Endothelial cell of umbilical vein (primary cell): ENCODE results near the gene TLCD5. TPM values are rescaled to one million over a fixed set of nuclear protein-coding genes. Genes with fewer than 3 reads are reported as not detected.

Source experiments
- BruUV-seq: library from RNA; stranded (reverse); fragments of 400-500 nt; replicated peaks from 2 replicates; lab custom pipeline; 2021; lab: Mats Ljungman, UMichigan
- CTCF ChIA-PET: fragments of 300-600, 350-600 bp; sonication (Branson Sonifier 250); formaldehyde crosslinking; loops from one replicate; lab custom pipeline; 2021; ENCODE audit warnings: antibody characterized with exemption, inconsistent platforms; lab: Charles Lee
- POLR2A ChIA-PET: fragments of 300-600, 350-600 bp; sonication (Branson Sonifier 250); formaldehyde crosslinking; loops from one replicate; lab custom pipeline; 2021; ENCODE audit warnings: antibody characterized with exemption, inconsistent platforms; lab: Charles Lee
- DNase-seq: peaks from one replicate; pipeline ENCODE4 v3.0.0-alpha.2; 2011; ENCODE audit warnings: low read depth, low spot score
- FAIRE-seq: peaks from 2 replicates; lab custom pipeline; 2011; peaks lifted over from hg19 to GRCh38; lab: Jason Lieb, UNC
- H2AFZ ChIP-seq: 2 replicates; pipeline ENCODE4 v1.6.0; 2012; ENCODE audit warnings: low read depth, low read length, control low read depth, inconsistent platforms
- H3K27ac ChIP-seq: 2 replicates; pipeline ENCODE4 v1.5.1; 2011; ENCODE audit warnings: low read depth, mild to moderate bottlenecking, control low read depth, low read length, moderate library complexity; ENCODE audit not compliant: insufficient read depth
- H3K27me3 ChIP-seq, 2 experiments: 2 replicates each; pipeline versions ENCODE4 v1.6.0 to v1.6.1; 2011; ENCODE audit warnings: low read length in 2 of 2, mixed read lengths in 1 of 2; ENCODE audit not compliant: control insufficient read depth in 2 of 2, insufficient read depth in 2 of 2
- H3K36me3 ChIP-seq, 2 experiments: 2 replicates in 1 of 2; 3 replicates in 1 of 2; pipeline ENCODE4 v1.5.1; 2011; ENCODE audit warnings: low read length in 2 of 2, mild to moderate bottlenecking in 1 of 2, moderate library complexity in 1 of 2; ENCODE audit not compliant: control insufficient read depth in 2 of 2, insufficient read depth in 2 of 2; ENCODE audit errors: extremely low read depth in 1 of 2
- H3K4me1 ChIP-seq: 3 replicates; pipeline ENCODE4 v1.5.1; 2011; ENCODE audit warnings: mild to moderate bottlenecking, low read length; ENCODE audit not compliant: control insufficient read depth, insufficient read depth; ENCODE audit errors: extremely low read depth
- H3K4me2 ChIP-seq: 2 replicates; pipeline ENCODE4 v1.6.1; 2011; ENCODE audit warnings: low read length, control low read depth, mixed read lengths; ENCODE audit not compliant: insufficient read depth
- H3K4me3 ChIP-seq, 3 experiments: fragments of 200-600 bp in 1 of 3; sonication (generic), shearing (Covaris generic) in 1 of 3; replicated peaks in 1 of 3; 2 replicates each; pipeline ENCODE4 v1.5.1; 2011 to 2016; ENCODE audit warnings: control low read depth in 3 of 3, low read length in 3 of 3, mild to moderate bottlenecking in 2 of 3, inconsistent platforms in 1 of 3, low read depth in 1 of 3, moderate library complexity in 1 of 3; ENCODE audit not compliant: insufficient read depth in 1 of 3
- H3K79me2 ChIP-seq: 2 replicates; pipeline ENCODE4 v1.6.0; 2012; ENCODE audit warnings: low read length, inconsistent platforms; ENCODE audit not compliant: control insufficient read depth, insufficient read depth
- H3K9ac ChIP-seq: replicated peaks from 2 replicates; pipeline ENCODE3; 2011; ENCODE audit warnings: low read length, control low read depth; ENCODE audit not compliant: insufficient read depth; ENCODE audit errors: extremely low read depth
- H3K9me1 ChIP-seq: replicated peaks from 3 replicates; pipeline ENCODE4 v1.6.0; 2011; ENCODE audit warnings: mild to moderate bottlenecking, low read length; ENCODE audit not compliant: control insufficient read depth, insufficient read depth; ENCODE audit errors: extremely low read depth
- H3K9me3 ChIP-seq: replicated peaks from 2 replicates; pipeline ENCODE4 v1.5.1; 2012; ENCODE audit warnings: low read length, inconsistent platforms; ENCODE audit not compliant: control insufficient read depth, insufficient read depth
- H4K20me1 ChIP-seq: replicated peaks from 2 replicates; pipeline ENCODE3; 2011; ENCODE audit warnings: mild to moderate bottlenecking, low read length; ENCODE audit not compliant: control insufficient read depth, insufficient read depth; ENCODE audit errors: extremely low read depth
- EZH2 ChIP-seq: IDR thresholded peaks from 2 replicates; pipeline ENCODE4 v1.6.1; 2012; ENCODE audit warnings: borderline replicate concordance, low read depth, mild to moderate bottlenecking, moderate library complexity, low read length, inconsistent platforms; ENCODE audit not compliant: severe bottlenecking
- FOS ChIP-seq: IDR thresholded peaks from 2 replicates; pipeline ENCODE4 v1.6.1; 2011; ENCODE audit warnings: mild to moderate bottlenecking, low read length, moderate library complexity, borderline replicate concordance; ENCODE audit not compliant: insufficient read depth
- MYC ChIP-seq: IDR thresholded peaks from one replicate; pipeline ENCODE4 v1.6.1; 2011; ENCODE audit warnings: mild to moderate bottlenecking, low read depth, low read length
- POLR2A ChIP-seq: IDR thresholded peaks from 2 replicates; pipeline ENCODE4 v1.6.1; 2012; ENCODE audit warnings: low read depth, mild to moderate bottlenecking, control low read depth, low read length
- POLR2AphosphoS5 ChIP-seq: IDR thresholded peaks from 2 replicates; pipeline ENCODE4 v1.6.1; 2012; ENCODE audit warnings: low read depth, mild to moderate bottlenecking, control low read depth, low read length, moderate library complexity; ENCODE audit not compliant: insufficient read depth
- dilution Hi-C: fragments of 300-500 bp; cut with MboI; formaldehyde crosslinking; loops from one replicate; pipeline ENCODE4 v1.15.0; 2019; ENCODE audit warnings: low sequenced_read_pairs; ENCODE audit not compliant: extremely low pct_ligation_motif_present
- intact Hi-C: fragments of 100-400 bp; cut with micrococcal nuclease; formaldehyde crosslinking; loops from one replicate; pipeline ENCODE4 v1.10.0; 2022
- polyA plus RNA-seq, 4 experiments: library from polyadenylated mRNA; depleted of rRNA in 3 of 4; stranded (reverse) in 3 of 4; unstranded in 1 of 4; fragments of >200 nt; gene quantifications; 2 replicates each; pipeline versions ENCODE4 v1.2.1 to v1.2.3, GENCODE V29; 2011 to 2012; ENCODE audit warnings: missing spikeins in 1 of 4
- total RNA-seq: library from RNA; stranded (reverse); gene quantifications from 2 replicates; pipeline ENCODE4 v1.2.3, GENCODE V29; 2021
- TF ChIP-seq, protein P1 (sequence below): IDR thresholded peaks from 2 replicates; pipeline ENCODE4 v1.6.1; 2011; ENCODE audit not compliant: insufficient read depth, insufficient read length
- TF ChIP-seq, protein P2 (sequence below), 2 donors: IDR thresholded peaks; 1 replicate in 1 of 2; 2 replicates in 1 of 2; pipeline ENCODE4 v1.5.1; 2011; ENCODE audit warnings: low read length in 2 of 2, mild to moderate bottlenecking in 2 of 2, moderate library complexity in 2 of 2, control low read depth in 1 of 2, inconsistent platforms in 1 of 2, low read depth in 1 of 2; ENCODE audit not compliant: insufficient read depth in 1 of 2; ENCODE audit errors: extremely low read depth in 1 of 2

Gene TLCD5
- total and polyA plus RNA-seq, 2 donors (not counting 3 experiments of a cell fraction or from before 2014, with no cell fraction given) = 6.3 to 9.7 TPM

DNA sequence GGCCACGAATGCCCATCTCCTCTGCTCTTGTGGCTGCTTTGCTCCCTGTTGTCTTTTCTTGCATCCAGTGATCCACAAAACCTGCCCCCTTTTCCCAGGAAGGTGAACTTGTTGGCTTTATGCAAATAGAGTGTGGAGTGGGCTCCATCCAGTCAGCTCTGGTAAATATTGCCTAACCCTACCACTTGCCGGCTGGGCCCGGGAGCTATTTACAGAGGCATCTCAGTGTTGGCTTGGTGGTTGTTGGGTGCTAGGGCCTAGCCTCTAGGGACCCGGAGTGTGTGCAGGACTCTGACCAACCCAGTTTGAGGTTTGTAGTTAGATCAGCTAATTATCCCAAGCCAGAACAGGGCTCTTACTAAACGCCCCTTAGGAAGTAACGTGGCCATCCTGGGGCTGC is 40.8 kb upstream of the TLCD5 start:
- Histone ChIP-seq H3K36me3 (no peaks in the 10 kb centered on the region), H3K9me3 (no peaks in the 10 kb centered on the region), H3K27ac (no peak overlapping the region), H4K20me1 (no peaks in the 10 kb centered on the region), H3K4me2 (no peak overlapping the region), H3K27me3 (peaks cover 3 to 9% of the 10 kb centered on the region in 2 experiments), H3K9me1 (no peaks in the 10 kb centered on the region), H3K79me2 (no peaks in the 10 kb centered on the region), H2AFZ (no peak overlapping the region), H3K4me3 (no peak overlapping the region), H3K9ac (no peak overlapping the region), H3K4me1 (no peaks in the 10 kb centered on the region)
- ChIA-PET POLR2A (no interaction called here), CTCF (no interaction called here)
- TF ChIP-seq, protein P1, sequence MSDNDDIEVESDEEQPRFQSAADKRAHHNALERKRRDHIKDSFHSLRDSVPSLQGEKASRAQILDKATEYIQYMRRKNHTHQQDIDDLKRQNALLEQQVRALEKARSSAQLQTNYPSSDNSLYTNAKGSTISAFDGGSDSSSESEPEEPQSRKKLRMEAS = no peak
- no peak for TF ChIP-seq POLR2A
- TF ChIP-seq, protein P2, sequence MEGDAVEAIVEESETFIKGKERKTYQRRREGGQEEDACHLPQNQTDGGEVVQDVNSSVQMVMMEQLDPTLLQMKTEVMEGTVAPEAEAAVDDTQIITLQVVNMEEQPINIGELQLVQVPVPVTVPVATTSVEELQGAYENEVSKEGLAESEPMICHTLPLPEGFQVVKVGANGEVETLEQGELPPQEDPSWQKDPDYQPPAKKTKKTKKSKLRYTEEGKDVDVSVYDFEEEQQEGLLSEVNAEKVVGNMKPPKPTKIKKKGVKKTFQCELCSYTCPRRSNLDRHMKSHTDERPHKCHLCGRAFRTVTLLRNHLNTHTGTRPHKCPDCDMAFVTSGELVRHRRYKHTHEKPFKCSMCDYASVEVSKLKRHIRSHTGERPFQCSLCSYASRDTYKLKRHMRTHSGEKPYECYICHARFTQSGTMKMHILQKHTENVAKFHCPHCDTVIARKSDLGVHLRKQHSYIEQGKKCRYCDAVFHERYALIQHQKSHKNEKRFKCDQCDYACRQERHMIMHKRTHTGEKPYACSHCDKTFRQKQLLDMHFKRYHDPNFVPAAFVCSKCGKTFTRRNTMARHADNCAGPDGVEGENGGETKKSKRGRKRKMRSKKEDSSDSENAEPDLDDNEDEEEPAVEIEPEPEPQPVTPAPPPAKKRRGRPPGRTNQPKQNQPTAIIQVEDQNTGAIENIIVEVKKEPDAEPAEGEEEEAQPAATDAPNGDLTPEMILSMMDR (IDR thresholded peaks at IDR 0.05; ENCODE audit: extremely low read depth in 1 of 2, insufficient read depth in 1 of 2, low read depth in 1 of 2, low read length in 2 of 2) = no peak
- TF ChIP-seq MYC = no peak
- dilution Hi-C loops (no loop called here), intact Hi-C loops (no loop called here)
- no TSS peak for BruUV-seq
- DNase-seq (no peak), FAIRE-seq (no peak)

DNA sequence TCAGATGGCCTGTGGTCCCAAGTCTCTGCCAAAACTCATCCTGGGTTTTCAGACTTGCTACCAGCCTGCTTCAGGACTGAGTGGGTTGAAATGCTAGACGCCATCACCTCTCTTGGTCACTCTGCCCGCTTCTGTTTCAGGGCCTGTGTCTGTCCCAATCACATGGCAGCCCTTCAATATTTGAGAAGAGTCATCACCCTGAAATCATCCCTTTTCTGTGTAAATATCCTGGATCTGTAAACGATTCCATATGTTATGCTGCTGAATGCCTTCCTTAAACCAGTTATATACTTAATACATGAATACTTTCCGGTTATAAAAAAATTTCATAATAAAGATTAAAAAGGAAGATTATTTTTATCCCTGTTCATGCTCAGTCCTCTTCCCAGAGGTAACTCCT is 39.8 kb upstream of the TLCD5 start:
- Histone ChIP-seq H3K9me1 (no peaks in the 10 kb centered on the region), H3K4me1 (no peaks in the 10 kb centered on the region), H3K36me3 (no peaks in the 10 kb centered on the region), H3K4me2 (no peak overlapping the region), H3K4me3 (no peak overlapping the region), H4K20me1 (no peaks in the 10 kb centered on the region), H3K9me3 (no peaks in the 10 kb centered on the region), H3K9ac (no peak overlapping the region), H3K27ac (no peak overlapping the region), H3K79me2 (no peaks in the 10 kb centered on the region), H2AFZ (no peak overlapping the region), H3K27me3 (peaks cover 8 to 12% of the 10 kb centered on the region in 2 experiments)
- intact Hi-C loops = no loop called here
- no peak for FAIRE-seq
- dilution Hi-C loops = no loop called here
- DNase-seq = no peak
- no peak for TF ChIP-seq FOS
- no peak for TF ChIP-seq EZH2
- TF ChIP-seq POLR2AphosphoS5 = no peak
- POLR2A ChIA-PET = no interaction called here
- CTCF ChIA-PET = no interaction called here
- BruUV-seq = no TSS peak
